DND-41 (cell line): ENCODE results near the gene ME2.
"Not testable (repeated sequence)": the region's sequence is repeated elsewhere in the genome, so short reads cannot be mapped to it uniquely, and the experiment has no call there.

Experiments used
- ATAC-seq: fragments of 200-7000 bp; cut with Tn5 transposase; 3 replicates; pipeline ENCODE4 v1.9.1; 2021; ENCODE audit warnings: low read depth; ENCODE audit not compliant: insufficient read depth
- DNase-seq: peaks from one replicate; pipeline ENCODE4 v3.0.0-alpha.2; 2020
- H2AFZ ChIP-seq: 2 replicates; pipeline ENCODE4 v1.6.0; 2012; ENCODE audit warnings: low read depth, low read length
- H3K27ac ChIP-seq: 2 replicates; pipeline ENCODE4 v1.5.1; 2012; ENCODE audit warnings: low read length, inconsistent platforms
- H3K27me3 ChIP-seq: fragments of 200-600 bp; sonication (generic); 2 replicates; pipeline ENCODE4 v1.6.0; 2012; ENCODE audit warnings: low read length, mild to moderate bottlenecking, inconsistent platforms; ENCODE audit not compliant: insufficient read depth, poor library complexity
- H3K36me3 ChIP-seq: 2 replicates; pipeline ENCODE4 v1.5.1; 2012; ENCODE audit warnings: low read length, inconsistent platforms; ENCODE audit not compliant: insufficient read depth
- H3K4me1 ChIP-seq: 2 replicates; pipeline ENCODE4 v1.5.1; 2012; ENCODE audit warnings: mild to moderate bottlenecking, low read length; ENCODE audit not compliant: insufficient read depth
- H3K4me2 ChIP-seq: 2 replicates; pipeline ENCODE4 v1.6.0; 2012; ENCODE audit warnings: mild to moderate bottlenecking, moderate library complexity, low read length, inconsistent platforms; ENCODE audit not compliant: insufficient read depth
- H3K4me3 ChIP-seq, 2 experiments: fragments of 200-600 bp in 1 of 2; shearing (Covaris generic) in 1 of 2; 2 replicates each; pipeline ENCODE4 v1.5.1; 2012 to 2016; ENCODE audit warnings: inconsistent platforms in 2 of 2, low read length in 2 of 2, mild to moderate bottlenecking in 2 of 2, low read depth in 1 of 2, moderate library complexity in 1 of 2
- H3K79me2 ChIP-seq: 2 replicates; pipeline ENCODE4 v1.6.0; 2012; ENCODE audit warnings: low read length, inconsistent platforms; ENCODE audit not compliant: insufficient read depth
- H3K9ac ChIP-seq: 2 replicates; pipeline ENCODE4 v1.6.0; 2012; ENCODE audit warnings: low read depth, mild to moderate bottlenecking, inconsistent platforms, low read length, moderate library complexity
- H3K9me3 ChIP-seq: 2 replicates; pipeline ENCODE4 v1.5.1; 2012; ENCODE audit warnings: low read length, moderate library complexity, mild to moderate bottlenecking, inconsistent platforms; ENCODE audit not compliant: insufficient read depth, severe bottlenecking
- H4K20me1 ChIP-seq: 2 replicates; pipeline ENCODE4 v1.6.0; 2012; ENCODE audit warnings: low read length; ENCODE audit not compliant: insufficient read depth
- EZH2 ChIP-seq: IDR thresholded peaks from 3 replicates; pipeline ENCODE4 v1.6.1; 2012; ENCODE audit warnings: borderline replicate concordance, low read depth, mild to moderate bottlenecking, moderate library complexity, low read length, inconsistent platforms; ENCODE audit not compliant: severe bottlenecking
- TF ChIP-seq, protein P1 (sequence below): IDR thresholded peaks from 2 replicates; pipeline ENCODE4 v1.5.1; 2012; ENCODE audit warnings: borderline replicate concordance, low read length, moderate library complexity, mild to moderate bottlenecking; ENCODE audit not compliant: poor library complexity, severe bottlenecking; ENCODE audit errors: extremely low read depth

ME2 gene

GRCh38 chr18:50850307-50851065, 28.4 kb upstream of the ME2 start:
- no peaks in the 10 kb centered on the region for H3K9me3 ChIP-seq
- DNase-seq (no peak), ATAC-seq (no peak)
- H3K4me3 ChIP-seq, result no peak overlapping the region
- no peaks in the 10 kb centered on the region for H3K79me2 ChIP-seq
- no peaks in the 10 kb centered on the region for H3K27me3 ChIP-seq
- H3K27ac ChIP-seq, result no peak overlapping the region
- no peaks in the 10 kb centered on the region for H3K4me1 ChIP-seq
- H3K36me3 ChIP-seq, result no peaks in the 10 kb centered on the region
- no peak overlapping the region for H2AFZ ChIP-seq
- no peak overlapping the region for H3K9ac ChIP-seq
- TF ChIP-seq, protein P1, sequence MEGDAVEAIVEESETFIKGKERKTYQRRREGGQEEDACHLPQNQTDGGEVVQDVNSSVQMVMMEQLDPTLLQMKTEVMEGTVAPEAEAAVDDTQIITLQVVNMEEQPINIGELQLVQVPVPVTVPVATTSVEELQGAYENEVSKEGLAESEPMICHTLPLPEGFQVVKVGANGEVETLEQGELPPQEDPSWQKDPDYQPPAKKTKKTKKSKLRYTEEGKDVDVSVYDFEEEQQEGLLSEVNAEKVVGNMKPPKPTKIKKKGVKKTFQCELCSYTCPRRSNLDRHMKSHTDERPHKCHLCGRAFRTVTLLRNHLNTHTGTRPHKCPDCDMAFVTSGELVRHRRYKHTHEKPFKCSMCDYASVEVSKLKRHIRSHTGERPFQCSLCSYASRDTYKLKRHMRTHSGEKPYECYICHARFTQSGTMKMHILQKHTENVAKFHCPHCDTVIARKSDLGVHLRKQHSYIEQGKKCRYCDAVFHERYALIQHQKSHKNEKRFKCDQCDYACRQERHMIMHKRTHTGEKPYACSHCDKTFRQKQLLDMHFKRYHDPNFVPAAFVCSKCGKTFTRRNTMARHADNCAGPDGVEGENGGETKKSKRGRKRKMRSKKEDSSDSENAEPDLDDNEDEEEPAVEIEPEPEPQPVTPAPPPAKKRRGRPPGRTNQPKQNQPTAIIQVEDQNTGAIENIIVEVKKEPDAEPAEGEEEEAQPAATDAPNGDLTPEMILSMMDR, result no peak
- no peak for TF ChIP-seq EZH2
- H4K20me1 ChIP-seq, result no peaks in the 10 kb centered on the region
- H3K4me2 ChIP-seq, result no peak overlapping the region

DNA sequence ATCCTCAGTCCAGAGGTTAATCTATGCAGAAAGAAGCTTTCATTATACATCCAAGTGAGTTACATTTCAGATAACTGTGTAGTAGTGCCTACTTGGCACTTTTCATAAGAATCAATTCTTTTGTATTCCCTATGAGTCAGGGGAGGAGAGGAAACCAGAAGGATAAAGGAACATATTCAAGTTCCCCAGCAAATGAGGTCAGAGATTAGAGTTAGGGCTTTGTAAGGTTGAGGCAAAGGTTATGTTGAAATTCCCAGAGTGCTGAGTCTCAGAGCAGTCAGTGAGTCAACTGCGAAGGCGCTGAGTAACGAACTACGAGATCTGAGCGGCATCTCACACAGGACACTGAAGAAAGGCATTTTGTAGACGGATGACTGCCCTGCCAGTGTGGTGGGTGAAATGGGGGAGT, 25.1 kb upstream of the ME2 start:
- DNase-seq (no peak), ATAC-seq (no peak)
- no peak overlapping the region for H3K9ac ChIP-seq
- no peak overlapping the region for H2AFZ ChIP-seq
- H3K9me3 ChIP-seq, result no peaks in the 10 kb centered on the region
- TF ChIP-seq, protein P1, result no peak
- TF ChIP-seq EZH2, result no peak
- no peak overlapping the region for H3K27ac ChIP-seq
- H3K4me3 ChIP-seq, result no peak overlapping the region
- no peaks in the 10 kb centered on the region for H3K79me2 ChIP-seq
- no peaks in the 10 kb centered on the region for H4K20me1 ChIP-seq
- H3K4me2 ChIP-seq, result no peak overlapping the region
- no peaks in the 10 kb centered on the region for H3K4me1 ChIP-seq
- peaks cover 5% of the 10 kb centered on the region for H3K27me3 ChIP-seq
- no peaks in the 10 kb centered on the region for H3K36me3 ChIP-seq

DNA sequence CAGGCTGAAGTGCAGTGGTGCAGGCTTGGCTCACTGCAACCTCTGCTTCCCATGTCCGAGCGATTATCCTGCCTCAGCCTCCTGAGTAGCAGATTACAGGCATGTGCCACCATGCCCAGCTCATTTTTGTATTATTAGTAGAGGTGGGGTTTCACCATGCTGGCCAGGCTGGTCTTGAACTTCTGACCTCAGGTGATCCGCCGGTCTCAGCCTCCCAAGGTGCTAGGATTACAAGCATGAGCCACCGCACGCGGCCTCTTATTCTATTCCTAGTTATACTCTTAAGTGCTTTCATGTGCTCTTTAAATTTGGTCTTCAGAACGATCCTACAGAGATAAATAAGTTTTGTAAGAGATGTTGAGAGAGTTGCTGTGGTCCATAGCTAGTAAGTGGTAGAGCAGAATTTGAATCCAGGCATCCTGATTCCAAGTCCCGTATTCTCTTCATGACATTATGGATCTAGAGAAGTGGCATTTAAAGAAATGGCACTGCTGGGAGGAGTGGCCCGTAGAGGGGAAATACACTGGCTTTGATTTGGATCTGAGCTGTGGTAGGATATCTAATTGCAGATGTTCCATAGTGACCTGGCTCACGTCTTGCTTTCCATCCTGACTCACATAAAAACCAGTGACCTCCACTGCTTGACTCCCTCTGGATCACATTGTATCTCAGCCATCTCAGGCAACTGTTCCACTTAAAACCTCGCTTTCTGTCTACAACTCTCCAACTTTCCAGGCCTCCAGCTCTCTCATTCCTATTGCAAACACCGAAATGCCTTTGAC, 22.8 kb upstream of the ME2 start:
- Histone ChIP-seq H3K4me2 (no peak overlapping the region), H3K9me3 (no peaks in the 10 kb centered on the region), H4K20me1 (no peaks in the 10 kb centered on the region), H3K27me3 (peaks cover 5% of the 10 kb centered on the region), H2AFZ (no peak overlapping the region), H3K36me3 (no peaks in the 10 kb centered on the region), H3K4me3 (no peak overlapping the region), H3K27ac (no peak overlapping the region), H3K9ac (no peak overlapping the region), H3K79me2 (no peaks in the 10 kb centered on the region), H3K4me1 (no peaks in the 10 kb centered on the region)
- no peak for TF ChIP-seq EZH2
- TF ChIP-seq, protein P1, result no peak
- ATAC-seq, result no peak
- no peak for DNase-seq

GRCh38 chr18:50857166-50857565, 21.8 kb upstream of the ME2 start:
- H3K4me3 ChIP-seq, H3K79me2 ChIP-seq, H3K9me3 ChIP-seq, H3K27me3 ChIP-seq, ATAC-seq, DNase-seq, H4K20me1 ChIP-seq, H3K4me1 ChIP-seq, H3K36me3 ChIP-seq, H3K27ac ChIP-seq, H3K4me2 ChIP-seq, H2AFZ ChIP-seq, H3K9ac ChIP-seq: not testable (repeated sequence)
